Ascending aorta (tissue), 2 donors: ENCODE measurements around the gene EFHC1. TPM values are rescaled to one million over a fixed set of nuclear protein-coding genes. Genes with fewer than 3 reads are reported as not detected.

Experiments
- DNase-seq, 2 donors: peaks; one replicate each; pipeline ENCODE4 v3.0.0-alpha.2; 2019; ENCODE audit warnings: low spot score in 2 of 2
- H3K27ac ChIP-seq, 2 donors: fragments of 200-600 bp; sonication (generic); one replicate each; pipeline ENCODE4 v1.5.1; 2016 to 2017; ENCODE audit warnings: mild to moderate bottlenecking in 1 of 2
- H3K27me3 ChIP-seq: fragments of 200-600 bp; sonication (generic); one replicate; pipeline ENCODE4 v1.5.1; 2017
- H3K36me3 ChIP-seq, 2 donors: fragments of 200-600 bp; sonication (generic); one replicate each; pipeline ENCODE4 v1.5.1; 2016
- H3K4me1 ChIP-seq, 2 donors: fragments of 200-600 bp; sonication (generic); one replicate each; pipeline ENCODE4 v1.5.1; 2016 to 2017; ENCODE audit warnings: mild to moderate bottlenecking in 1 of 2
- H3K4me3 ChIP-seq, 2 donors: fragments of 200-600 bp; sonication (generic); one replicate each; pipeline ENCODE4 v1.5.1; 2016 to 2017; ENCODE audit warnings: mild to moderate bottlenecking in 1 of 2
- H3K9me3 ChIP-seq, 2 donors: fragments of 200-600 bp; sonication (generic); one replicate each; pipeline ENCODE4 v1.5.1; 2016
- intact Hi-C: fragments of 100-400 bp; cut with DNase I; formaldehyde crosslinking; loops from one replicate; pipeline ENCODE4 v1.15.1; 2023
- total RNA-seq: library from RNA; depleted of rRNA; stranded (reverse); fragments of >200 nt; gene quantifications from one replicate; pipeline ENCODE4 v1.1.0, GENCODE V29; 2016
- TF ChIP-seq, protein P1 (sequence below), 3 experiments: fragments of 200-600 bp in 2 of 3; fragments of 450-650 bp in 1 of 3; sonication (generic) in 2 of 3; IDR thresholded peaks; one replicate each; pipeline ENCODE4 v1.5.1; 2016 to 2019; ENCODE audit warnings: antibody characterized with exemption in 3 of 3, mild to moderate bottlenecking in 1 of 3, moderate library complexity in 1 of 3

EFHC1 gene
- total RNA-seq, 1 donor from 2014 or later, result 7.3 TPM

- no peak for DNase-seq
- H3K4me3 ChIP-seq, result no peak overlapping the region
- TF ChIP-seq, protein P1, sequence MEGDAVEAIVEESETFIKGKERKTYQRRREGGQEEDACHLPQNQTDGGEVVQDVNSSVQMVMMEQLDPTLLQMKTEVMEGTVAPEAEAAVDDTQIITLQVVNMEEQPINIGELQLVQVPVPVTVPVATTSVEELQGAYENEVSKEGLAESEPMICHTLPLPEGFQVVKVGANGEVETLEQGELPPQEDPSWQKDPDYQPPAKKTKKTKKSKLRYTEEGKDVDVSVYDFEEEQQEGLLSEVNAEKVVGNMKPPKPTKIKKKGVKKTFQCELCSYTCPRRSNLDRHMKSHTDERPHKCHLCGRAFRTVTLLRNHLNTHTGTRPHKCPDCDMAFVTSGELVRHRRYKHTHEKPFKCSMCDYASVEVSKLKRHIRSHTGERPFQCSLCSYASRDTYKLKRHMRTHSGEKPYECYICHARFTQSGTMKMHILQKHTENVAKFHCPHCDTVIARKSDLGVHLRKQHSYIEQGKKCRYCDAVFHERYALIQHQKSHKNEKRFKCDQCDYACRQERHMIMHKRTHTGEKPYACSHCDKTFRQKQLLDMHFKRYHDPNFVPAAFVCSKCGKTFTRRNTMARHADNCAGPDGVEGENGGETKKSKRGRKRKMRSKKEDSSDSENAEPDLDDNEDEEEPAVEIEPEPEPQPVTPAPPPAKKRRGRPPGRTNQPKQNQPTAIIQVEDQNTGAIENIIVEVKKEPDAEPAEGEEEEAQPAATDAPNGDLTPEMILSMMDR (IDR thresholded peaks at IDR 0.05), result no peak
- peaks cover 10 to 37% of the 10 kb centered on the region in 2 donors for H3K36me3 ChIP-seq
- peaks cover 19 to 34% of the 10 kb centered on the region in 2 donors for H3K4me1 ChIP-seq
- H3K27ac ChIP-seq, result peak overlapping the region; percentile 72 to 82
- no peaks in the 10 kb centered on the region for H3K9me3 ChIP-seq
- intact Hi-C loops, result loop anchor here (1.0 to 10.0 kb wide), 9 partner anchors 8 to 840 kb away; partner anchors contain the start of genes ELOVL5, GSTA4 and TRAM2
- no peaks in the 10 kb centered on the region for H3K27me3 ChIP-seq
Measured at GRCh38 chr6:52504782-52505136, 84.6 kb downstream of the EFHC1 start.

DNA sequence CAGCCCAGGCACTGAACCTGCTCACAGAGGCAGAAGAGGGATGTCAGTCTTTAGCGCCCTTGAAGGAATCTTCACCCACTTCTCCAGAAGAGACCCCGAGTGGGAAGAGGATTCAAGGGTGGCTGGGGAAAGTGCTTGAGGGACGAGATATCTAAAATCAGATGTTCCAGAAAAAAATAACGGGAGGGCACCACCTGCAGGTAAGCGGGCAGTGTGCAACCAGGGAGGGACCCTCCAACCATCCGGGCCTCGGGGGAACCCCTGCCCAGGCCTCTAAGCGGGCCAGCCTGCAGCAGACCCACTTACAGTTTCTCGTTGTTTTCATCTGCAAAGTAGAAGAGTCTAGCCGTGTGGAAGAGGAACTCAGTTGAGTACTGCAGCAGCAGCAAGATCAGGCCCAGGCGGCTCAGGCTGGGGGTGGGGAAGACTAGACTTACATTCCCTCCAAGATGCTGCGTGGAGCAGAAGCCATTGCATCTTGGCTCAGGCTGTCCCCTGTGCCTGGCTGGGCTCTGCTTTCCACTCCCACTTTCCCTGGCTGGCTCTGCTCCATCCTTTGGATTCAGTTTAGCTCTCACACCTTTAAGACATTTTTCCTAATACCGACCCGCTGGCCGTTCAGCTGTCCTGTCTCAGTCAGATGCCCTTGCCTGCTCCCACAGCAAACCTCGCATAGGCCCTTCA is 85.7 kb downstream of the EFHC1 start:
- H3K27ac ChIP-seq, result peak overlapping the region; percentile 72 to 82
- H3K36me3 ChIP-seq, result peaks cover 10 to 37% of the 10 kb centered on the region in 2 donors
- no peak for DNase-seq
- H3K4me1 ChIP-seq, result peaks cover 23 to 38% of the 10 kb centered on the region in 2 donors
- TF ChIP-seq, protein P1 (IDR thresholded peaks at IDR 0.05), result no peak
- no peak overlapping the region for H3K4me3 ChIP-seq
- no peaks in the 10 kb centered on the region for H3K27me3 ChIP-seq
- H3K9me3 ChIP-seq, result no peaks in the 10 kb centered on the region
- intact Hi-C loops, result loop anchor here (2.0 to 10.0 kb wide), 5 partner anchors 17 to 839 kb away; partner anchors contain the start of genes ELOVL5 and GSTA4

GRCh38 chr6:52506476-52506875 is 86.3 kb downstream of the EFHC1 start:
- no peak for DNase-seq
- Histone ChIP-seq H3K4me3 (no peak overlapping the region), H3K4me1 (peaks cover 25 to 44% of the 10 kb centered on the region in 2 donors), H3K27me3 (no peaks in the 10 kb centered on the region), H3K27ac (peak overlapping the region; percentile 39 to 82), H3K9me3 (no peaks in the 10 kb centered on the region), H3K36me3 (peaks cover 10 to 37% of the 10 kb centered on the region in 2 donors)
- TF ChIP-seq, protein P1 (IDR thresholded peaks at IDR 0.05), result no peak
- intact Hi-C loops, result loop anchor here (10.0 kb wide), 3 partner anchors 218 to 838 kb away; partner anchors contain the start of genes ELOVL5 and GSTA4

DNA sequence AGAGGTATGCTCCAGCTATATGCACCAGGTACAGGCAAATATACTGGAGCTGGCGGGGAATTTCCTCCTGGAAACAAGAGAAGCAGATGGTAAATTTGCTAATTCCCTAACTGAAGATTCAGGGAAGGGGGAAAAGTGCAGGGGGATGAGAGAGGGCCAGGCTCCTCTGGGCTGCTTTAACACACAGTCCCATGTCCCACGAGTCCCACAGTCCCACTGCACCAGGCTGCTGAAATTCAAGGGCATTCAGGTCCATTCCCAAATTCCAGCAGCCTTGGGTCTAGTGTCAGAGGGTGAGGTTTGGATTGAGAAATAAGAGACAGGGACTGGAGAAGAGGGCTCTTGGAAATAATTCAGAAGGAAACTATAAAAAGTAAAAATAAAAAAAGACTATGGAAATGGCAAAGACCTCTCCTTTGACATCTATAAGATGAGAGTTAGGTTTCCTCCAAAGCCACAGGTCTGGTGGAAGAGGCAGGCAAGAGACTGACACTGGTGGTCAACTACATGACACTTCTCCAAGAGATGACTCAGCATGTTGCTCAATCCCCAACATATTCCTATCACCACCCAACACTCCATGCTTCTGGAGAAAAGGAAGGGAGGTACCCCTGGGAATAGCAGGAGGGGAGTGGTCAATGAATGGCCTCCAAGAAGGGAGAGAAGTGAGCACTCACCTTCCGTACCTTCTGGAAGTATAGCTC is 87.6 kb downstream of the EFHC1 start:
- intact Hi-C loops, result loop anchor here (10.0 kb wide), 3 partner anchors 217 to 837 kb away; partner anchors contain the start of genes ELOVL5 and GSTA4
- peaks cover 10 to 25% of the 10 kb centered on the region in 2 donors for H3K36me3 ChIP-seq

GRCh38 chr6:52508261-52508739 is 88.2 kb downstream of the EFHC1 start:
- Histone ChIP-seq H3K4me3 (no peak overlapping the region), H3K9me3 (no peaks in the 10 kb centered on the region), H3K27me3 (no peaks in the 10 kb centered on the region), H3K36me3 (peaks cover 10 to 19% of the 10 kb centered on the region in 2 donors), H3K4me1 (peaks cover 29 to 58% of the 10 kb centered on the region in 2 donors), H3K27ac (peak overlapping the region; percentile 26 to 86)
- TF ChIP-seq, protein P1 (IDR thresholded peaks at IDR 0.05), result no peak
- DNase-seq, result no peak
- intact Hi-C loops, result loop anchor here (10.0 kb wide), 3 partner anchors 217 to 837 kb away; partner anchors contain the start of genes ELOVL5 and GSTA4

More for the DNA sequence above, 87.6 kb downstream of the EFHC1 start:
- H3K4me3 ChIP-seq, result no peak overlapping the region
- TF ChIP-seq, protein P1 (IDR thresholded peaks at IDR 0.05), result no peak
- H3K9me3 ChIP-seq, result no peaks in the 10 kb centered on the region
- peak overlapping the region; percentile 26 to 86 for H3K27ac ChIP-seq
- H3K27me3 ChIP-seq, result no peaks in the 10 kb centered on the region
- no peak for DNase-seq
- H3K4me1 ChIP-seq, result peaks cover 29 to 53% of the 10 kb centered on the region in 2 donors
